Activated CD8-positive, alpha-beta T cell treated with anti-CD3 and anti-CD28 coated beads for 36 hours (primary cell): ENCODE results near the gene BLOC1S3. TPM values are rescaled to one million over a fixed set of nuclear protein-coding genes. Genes with fewer than 3 reads are reported as not detected.
"Not testable (repeated sequence)": the region's sequence is repeated elsewhere in the genome, so short reads cannot be mapped to it uniquely, and the experiment has no call there.

ENCODE experiments used
- ATAC-seq: fragments of 200-7000 bp; cut with Tn5 transposase; one replicate; pipeline ENCODE4 v1.10.0; 2021; ENCODE audit warnings: mild to moderate bottlenecking, moderate library complexity
- CTCF ChIA-PET: fragments of 350-600 bp; sonication (Branson Sonifier 250); formaldehyde crosslinking; loops from one replicate; lab custom pipeline; 2021; ENCODE audit warnings: antibody characterized with exemption; lab: Charles Lee
- POLR2A ChIA-PET: fragments of 350-600 bp; sonication (Branson Sonifier 250); formaldehyde crosslinking; loops from one replicate; lab custom pipeline; 2021; ENCODE audit warnings: antibody characterized with exemption; lab: Charles Lee
- DNase-seq: peaks from one replicate; pipeline ENCODE4 v3.0.0-alpha.2; 2020
- H3K27ac Mint-ChIP-seq: one replicate; pipeline ENCODE4 v1.8.0; 2021; ENCODE audit warnings: mild to moderate bottlenecking, mixed read lengths
- H3K27me3 Mint-ChIP-seq: one replicate; pipeline ENCODE4 v1.8.0; 2021; ENCODE audit warnings: mixed read lengths
- H3K36me3 Mint-ChIP-seq: one replicate; pipeline ENCODE4 v1.8.0; 2021; ENCODE audit warnings: low read depth, mixed read lengths
- H3K4me1 Mint-ChIP-seq: one replicate; pipeline ENCODE4 v1.8.0; 2021; ENCODE audit warnings: low read depth, mixed read lengths
- H3K4me3 Mint-ChIP-seq: one replicate; pipeline ENCODE4 v1.8.0; 2021; ENCODE audit warnings: mild to moderate bottlenecking, moderate library complexity, mixed read lengths
- H3K9me3 Mint-ChIP-seq: one replicate; pipeline ENCODE4 v1.8.0; 2021; ENCODE audit warnings: mixed read lengths
- CTCF ChIP-seq: fragments of 200-600 bp; IDR thresholded peaks from one replicate; pipeline ENCODE4 v1.8.0; 2022; ENCODE audit warnings: antibody characterized with exemption, mild to moderate bottlenecking
- intact Hi-C: fragments of 100-400 bp; cut with micrococcal nuclease; formaldehyde crosslinking; loops from one replicate; pipeline ENCODE4 v1.10.0; 2022
- total RNA-seq, 2 experiments: library from RNA; stranded (reverse); gene quantifications; one replicate each; pipeline ENCODE4 v1.2.3, GENCODE V29; 2021

BLOC1S3 gene
- total RNA-seq, 2 experiments from 2014 or later = 8.9 to 10.8 TPM

DNA sequence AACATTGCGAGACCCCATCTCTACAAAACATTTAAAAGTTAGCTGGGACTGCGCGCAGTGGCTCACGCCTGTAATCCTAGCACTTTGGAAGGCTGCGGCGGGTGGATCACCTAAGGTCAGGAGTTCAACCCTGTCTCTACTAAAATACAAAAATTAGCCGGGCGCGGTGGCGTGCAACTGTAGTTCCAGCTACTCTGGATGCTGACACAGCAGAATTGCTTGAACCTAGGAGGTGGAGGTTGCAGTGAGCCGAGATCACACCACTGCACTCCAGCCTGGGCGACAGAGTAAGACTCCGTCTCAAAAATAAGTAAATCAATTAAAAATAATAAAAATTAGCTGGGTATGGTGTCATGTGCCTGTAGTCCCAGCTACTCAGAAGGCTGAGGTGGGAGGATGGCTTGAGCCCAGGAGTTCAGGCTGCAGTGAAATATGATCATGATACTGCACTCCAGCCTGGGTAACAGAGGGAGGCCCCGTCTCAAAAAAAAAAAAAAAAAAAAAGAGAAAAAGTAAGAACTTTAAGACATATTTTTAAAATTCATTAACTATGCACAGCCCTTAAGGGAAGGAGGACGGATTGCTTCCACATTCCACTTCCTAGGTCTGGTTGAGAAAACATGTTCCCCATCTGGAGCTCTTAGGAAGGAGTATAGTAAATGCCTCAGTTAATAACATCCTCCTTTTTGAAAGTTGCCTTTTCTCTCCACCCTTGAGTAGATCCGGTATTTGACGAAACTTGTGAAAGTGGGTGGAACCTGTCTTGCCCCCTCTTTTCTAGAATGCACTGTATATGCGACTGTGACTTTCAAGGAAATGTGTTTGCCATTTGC, 40.5 kb downstream of the BLOC1S3 start:
- Mint-ChIP-seq H3K4me3 (no peak overlapping the region), H3K4me1 (no peaks in the 10 kb centered on the region), H3K9me3 (no peaks in the 10 kb centered on the region), H3K27ac (no peak overlapping the region), H3K36me3 (no peaks in the 10 kb centered on the region), H3K27me3 (peaks cover 41% of the 10 kb centered on the region)
- DNase-seq = no peak
- ChIA-PET POLR2A (interaction anchor here (1.4 kb wide), 1 partner anchor 9 kb away, joined by 3 read pairs; no protein-coding TSS in a partner anchor), CTCF (no interaction called here)
- no peak for TF ChIP-seq CTCF
- ATAC-seq = no peak
- intact Hi-C loops = no loop called here

GRCh38 chr19:45222724-45223123, 44.1 kb downstream of the BLOC1S3 start:
- ATAC-seq = no peak
- CTCF ChIA-PET = no interaction called here
- Mint-ChIP-seq H3K27me3 (peaks cover 27% of the 10 kb centered on the region), H3K9me3 (no peaks in the 10 kb centered on the region), H3K36me3 (no peaks in the 10 kb centered on the region), H3K4me3 (no peak overlapping the region), H3K27ac (no peak overlapping the region), H3K4me1 (no peaks in the 10 kb centered on the region)
- no peak for DNase-seq
- no peak for TF ChIP-seq CTCF
- POLR2A ChIA-PET = no interaction called here
- intact Hi-C loops = no loop called here

DNA sequence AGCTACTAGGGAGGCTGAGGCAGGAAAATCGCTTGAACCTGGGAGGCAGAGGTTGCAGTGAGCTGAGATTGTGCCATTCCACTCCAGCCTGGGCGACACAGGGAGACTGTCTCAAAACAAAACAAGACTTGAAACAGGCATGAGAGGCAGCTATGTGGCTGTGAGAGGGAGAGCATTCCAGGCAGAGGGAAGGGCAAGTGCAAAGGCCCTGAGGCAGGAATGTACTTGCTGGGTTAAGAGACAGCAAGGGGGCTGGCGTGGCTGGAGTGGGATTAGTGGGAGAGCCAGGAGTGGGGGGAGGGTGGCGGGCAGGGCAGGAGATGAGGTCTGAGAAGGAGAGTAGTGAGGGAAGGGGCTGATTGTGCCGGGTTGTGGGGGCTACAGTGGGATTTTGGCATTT, 45.3 kb downstream of the BLOC1S3 start:
- peaks cover 20% of the 10 kb centered on the region for H3K27me3 Mint-ChIP-seq
- DNase-seq (no peak), ATAC-seq (no peak)
- intact Hi-C loops = no loop called here
- no peak overlapping the region for H3K27ac Mint-ChIP-seq
- no peaks in the 10 kb centered on the region for H3K36me3 Mint-ChIP-seq
- no peak overlapping the region for H3K4me3 Mint-ChIP-seq
- ChIA-PET CTCF (no interaction called here), POLR2A (no interaction called here)
- TF ChIP-seq CTCF = no peak
- H3K4me1 Mint-ChIP-seq = no peaks in the 10 kb centered on the region
- H3K9me3 Mint-ChIP-seq = no peaks in the 10 kb centered on the region

DNA sequence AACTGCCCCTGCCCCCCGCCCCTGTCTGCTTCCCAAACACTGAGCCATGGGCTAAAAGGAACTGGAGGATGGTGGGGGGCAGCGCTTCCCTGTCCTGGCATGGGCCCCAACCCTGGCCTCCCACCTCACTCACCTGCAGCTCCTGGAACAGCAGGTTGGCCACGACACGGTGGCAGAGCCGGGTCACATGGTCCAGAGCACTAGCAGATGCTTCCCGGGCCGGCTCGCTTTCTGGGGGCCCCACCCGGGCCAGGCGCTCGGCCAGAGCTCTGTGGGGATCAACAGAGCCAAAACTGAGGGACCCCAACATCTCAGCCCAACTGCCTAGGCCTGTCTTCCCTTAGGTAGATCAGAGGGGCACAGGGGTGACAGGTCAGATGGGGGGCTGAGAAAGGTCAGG, 46.1 kb downstream of the BLOC1S3 start:
- no peak for TF ChIP-seq CTCF

DNA sequence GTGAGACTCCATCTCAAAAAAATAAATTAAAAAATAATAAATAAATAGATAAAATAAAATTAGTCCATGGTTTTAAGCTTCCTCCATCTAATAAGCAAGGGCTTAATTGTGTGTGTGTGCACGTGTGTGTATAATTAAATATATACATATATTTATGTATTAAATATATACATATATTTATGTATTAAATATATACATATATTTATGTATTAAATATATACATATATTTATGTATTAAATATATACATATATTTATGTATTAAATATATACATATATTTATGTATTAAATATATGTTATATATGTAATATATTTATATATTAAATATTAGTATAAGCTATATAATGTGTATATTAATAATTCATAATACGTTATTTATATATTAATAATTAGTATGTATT, 50.5 kb downstream of the BLOC1S3 start:
- CTCF ChIA-PET, H3K36me3 Mint-ChIP-seq, H3K4me1 Mint-ChIP-seq, DNase-seq, ATAC-seq, H3K27ac Mint-ChIP-seq, H3K9me3 Mint-ChIP-seq, H3K4me3 Mint-ChIP-seq, intact Hi-C loops: not testable (repeated sequence)
- H3K27me3 Mint-ChIP-seq = peaks cover 16% of the 10 kb centered on the region
- POLR2A ChIA-PET = interaction anchor here (1.1 kb wide), 1 partner anchor 9 kb away, joined by 3 read pairs; no protein-coding TSS in a partner anchor

More for the DNA sequence above, 46.1 kb downstream of the BLOC1S3 start:
- ATAC-seq = no peak
- DNase-seq = no peak
- H3K4me1 Mint-ChIP-seq = no peaks in the 10 kb centered on the region
- no peak overlapping the region for H3K27ac Mint-ChIP-seq
- CTCF ChIA-PET = no interaction called here
- H3K27me3 Mint-ChIP-seq = peaks cover 16% of the 10 kb centered on the region
- intact Hi-C loops = no loop called here
- H3K4me3 Mint-ChIP-seq = no peak overlapping the region
- no peaks in the 10 kb centered on the region for H3K36me3 Mint-ChIP-seq
- no peaks in the 10 kb centered on the region for H3K9me3 Mint-ChIP-seq
- POLR2A ChIA-PET = no interaction called here

Other genes starting within 250 kb of the BLOC1S3 start
- gene APOC4, start 236.5 kb upstream of the BLOC1S3 start, total RNA-seq = not detected
- gene APOC2, start 232.7 kb upstream of the BLOC1S3 start, total RNA-seq = not detected
- 10 to 100 TPM; 38.6 to 39.8 TPM for gene CLPTM1, start 223.4 kb upstream of the BLOC1S3 start, total RNA-seq
- 10 to 100 TPM; 37.6 to 37.9 TPM for gene RELB, start 177.3 kb upstream of the BLOC1S3 start, total RNA-seq
- gene CLASRP, start 139.7 kb upstream of the BLOC1S3 start, total RNA-seq = 10 to 100 TPM; 72.7 to 80.5 TPM
- 1 to 10 TPM; 5.0 to 6.3 TPM for gene ZNF296, start 102.3 kb upstream of the BLOC1S3 start, total RNA-seq
- 10 to 100 TPM; 44.1 to 46.8 TPM for gene GEMIN7, start 99.5 kb upstream of the BLOC1S3 start, total RNA-seq
- 10 to 100 TPM; 20.9 to 21.2 TPM for gene PPP1R37, start 85.6 kb upstream of the BLOC1S3 start, total RNA-seq
- gene NKPD1, start 17.8 kb upstream of the BLOC1S3 start, total RNA-seq = under 1 TPM; 0.07 to 0.16 TPM
- 10 to 100 TPM; 27.3 to 28.8 TPM for gene TRAPPC6A, start 547 bp upstream of the BLOC1S3 start, total RNA-seq
- gene EXOC3L2, start 66.6 kb downstream of the BLOC1S3 start, total RNA-seq = not detected
- gene MARK4, start 72.5 kb downstream of the BLOC1S3 start, total RNA-seq = 10 to 100 TPM; 18.5 to 19.9 TPM
- gene CKM, start 144.1 kb downstream of the BLOC1S3 start, total RNA-seq = not detected
- not detected for gene KLC3, start 162.0 kb downstream of the BLOC1S3 start, total RNA-seq
- 10 to 100 TPM; 23.2 to 25.6 TPM for gene ERCC2, start 191.8 kb downstream of the BLOC1S3 start, total RNA-seq
- gene PPP1R13L, start 226.3 kb downstream of the BLOC1S3 start, total RNA-seq = 1 to 10 TPM; 4.6 to 5.8 TPM
- 10 to 100 TPM in 1 of 2 experiments, 1 to 10 TPM in 1; 9.8 to 11.6 TPM for gene POLR1G, start 227.9 kb downstream of the BLOC1S3 start, total RNA-seq
- 10 to 100 TPM; 41.6 to 46.5 TPM for gene ERCC1, start 245.1 kb downstream of the BLOC1S3 start, total RNA-seq